HG03575 (cell line): ENCODE data around the gene GLYATL1.

Source experiments
- ATAC-seq: cut with Tn5 transposase; IDR thresholded peaks from one replicate; pipeline ENCODE4 v1.9.1; 2021; ENCODE audit not compliant: unreplicated experiment, insufficient number of reproducible peaks, low FRiP score; ENCODE audit errors: extremely low read depth

GLYATL1 gene, protein sequence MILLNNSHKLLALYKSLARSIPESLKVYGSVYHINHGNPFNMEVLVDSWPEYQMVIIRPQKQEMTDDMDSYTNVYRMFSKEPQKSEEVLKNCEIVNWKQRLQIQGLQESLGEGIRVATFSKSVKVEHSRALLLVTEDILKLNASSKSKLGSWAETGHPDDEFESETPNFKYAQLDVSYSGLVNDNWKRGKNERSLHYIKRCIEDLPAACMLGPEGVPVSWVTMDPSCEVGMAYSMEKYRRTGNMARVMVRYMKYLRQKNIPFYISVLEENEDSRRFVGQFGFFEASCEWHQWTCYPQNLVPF

GRCh38 chr11:58939277-58939676 lies at the start of gene GLYATL1:
Gene GLYATL1 (plus strand): TSS chr11:58939488. CDS start chr11:58947088, 7,600 bp downstream.
- no peak for ATAC-seq

DNA sequence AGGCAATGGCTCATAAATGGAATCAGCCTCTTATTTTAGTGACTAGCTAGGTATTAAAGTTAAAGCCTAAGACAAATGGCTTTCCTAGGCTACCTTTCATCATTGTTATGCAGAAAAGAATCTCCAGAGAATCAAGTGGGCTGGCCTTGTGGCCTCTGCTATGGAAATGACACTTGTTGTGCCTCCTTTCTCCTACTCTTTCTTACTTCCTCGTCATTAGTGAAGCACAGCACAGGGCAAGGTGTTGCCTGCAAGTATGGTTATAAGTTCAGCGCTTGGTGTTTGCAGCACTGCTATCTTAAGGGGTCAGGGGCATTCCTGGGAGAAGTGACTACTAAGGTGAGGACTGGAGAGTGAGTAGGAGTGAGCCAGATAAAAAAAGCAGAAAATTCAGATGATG lies 45.4 kb upstream of the GLYATL1 start:
- ATAC-seq = no peak

GRCh38 chr11:58898106-58898505 lies 41.2 kb upstream of the GLYATL1 start:
- ATAC-seq = no peak

DNA sequence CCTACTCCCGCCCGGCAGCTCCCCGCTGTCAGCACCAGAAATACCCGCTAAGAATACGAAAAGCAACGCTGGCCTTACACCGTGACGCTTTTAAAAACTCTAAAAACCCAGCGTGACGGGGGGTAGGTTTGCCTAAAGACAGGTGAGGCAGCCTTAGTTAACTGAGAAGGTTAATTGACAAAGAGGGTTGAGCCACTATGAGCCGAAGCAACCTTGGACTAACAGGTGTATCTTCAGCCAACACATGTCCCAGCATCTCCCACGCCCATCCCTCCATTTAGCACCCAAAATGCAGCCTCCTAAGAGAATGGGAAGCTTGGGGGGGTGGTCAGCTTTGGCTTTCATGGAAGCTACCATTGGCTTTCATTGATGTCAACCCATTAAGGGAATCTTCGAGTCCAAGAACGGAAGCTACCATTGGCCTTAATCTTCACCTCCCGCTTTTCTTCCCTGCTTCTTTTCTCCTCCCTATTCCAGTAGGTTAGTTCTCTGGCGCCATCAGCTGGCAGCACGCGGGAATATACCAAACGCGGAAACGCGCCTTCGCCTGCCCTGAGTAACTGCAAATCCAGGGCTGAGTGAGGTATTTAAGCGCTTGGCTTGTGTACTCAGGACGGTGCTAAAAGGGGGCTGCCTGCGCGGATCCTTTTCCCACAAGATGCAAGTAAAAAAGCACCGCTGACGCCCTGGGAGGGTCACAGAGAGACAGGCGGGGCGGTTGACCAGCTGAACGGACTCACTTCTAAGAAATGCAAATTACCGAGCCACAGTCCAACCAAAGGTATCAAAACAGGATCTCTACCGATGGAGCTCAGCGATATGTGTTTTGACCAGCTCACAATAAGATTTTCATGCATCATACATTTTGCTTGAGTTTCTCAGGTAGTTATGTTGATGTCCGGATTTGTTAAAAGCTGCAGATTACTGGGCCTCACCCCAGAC lies 38.5 kb upstream of the GLYATL1 start:
- no peak for ATAC-seq

GRCh38 chr11:58902881-58903280 lies 36.4 kb upstream of the GLYATL1 start:
- no peak for ATAC-seq

DNA sequence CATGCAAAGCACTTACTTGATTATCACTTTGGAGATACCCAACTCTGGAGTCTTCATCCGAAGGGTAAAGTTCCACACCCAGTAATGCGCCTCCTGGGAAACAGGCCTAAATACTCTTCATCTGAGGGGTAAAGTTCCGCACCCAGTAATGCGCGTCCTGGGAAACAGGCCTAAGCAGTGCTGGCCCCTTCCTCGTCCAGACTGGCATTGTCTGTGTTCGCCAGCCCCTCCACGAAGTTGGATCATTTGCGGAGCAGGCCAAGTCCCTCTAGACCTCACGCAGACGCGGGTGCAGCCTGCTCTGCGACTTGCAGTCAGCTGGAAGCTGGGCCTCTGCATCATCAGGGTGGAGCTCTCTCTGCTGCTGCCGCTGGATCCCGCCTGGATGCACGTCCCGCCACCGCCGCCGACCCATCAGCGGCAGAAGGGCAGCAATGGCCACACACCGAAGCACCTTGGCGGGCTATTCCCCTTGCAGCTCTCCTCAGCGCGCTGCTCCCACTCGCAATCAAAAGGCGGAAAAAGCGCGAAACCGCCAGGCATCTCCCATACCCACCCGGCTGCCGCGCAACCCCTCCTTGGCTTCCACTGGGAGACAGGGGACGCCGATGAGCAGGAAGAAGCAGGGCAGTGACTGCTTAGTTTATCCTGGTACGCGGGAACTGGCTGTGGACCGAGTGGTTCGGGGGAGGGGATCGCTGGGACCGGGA lies 34.1 kb upstream of the GLYATL1 start:
- no peak for ATAC-seq

- no peak for ATAC-seq
Observed at GRCh38 chr11:58905721-58906547, 33.4 kb upstream of the GLYATL1 start.

GRCh38 chr11:58907780-58908179 lies 31.5 kb upstream of the GLYATL1 start:
- no peak for ATAC-seq

GRCh38 chr11:58912124-58912523 lies 27.2 kb upstream of the GLYATL1 start:
- ATAC-seq = no peak

GRCh38 chr11:58913685-58914084 lies 25.6 kb upstream of the GLYATL1 start:
- no peak for ATAC-seq

GRCh38 chr11:58914821-58915543 lies 24.3 kb upstream of the GLYATL1 start:
- ATAC-seq = no peak

- ATAC-seq = no peak
Observed at GRCh38 chr11:58916637-58917036, 22.7 kb upstream of the GLYATL1 start.

GRCh38 chr11:58917159-58917783 lies 22.0 kb upstream of the GLYATL1 start:
- no peak for ATAC-seq

GRCh38 chr11:58919561-58919960 lies 19.7 kb upstream of the GLYATL1 start:
- ATAC-seq = no peak

DNA sequence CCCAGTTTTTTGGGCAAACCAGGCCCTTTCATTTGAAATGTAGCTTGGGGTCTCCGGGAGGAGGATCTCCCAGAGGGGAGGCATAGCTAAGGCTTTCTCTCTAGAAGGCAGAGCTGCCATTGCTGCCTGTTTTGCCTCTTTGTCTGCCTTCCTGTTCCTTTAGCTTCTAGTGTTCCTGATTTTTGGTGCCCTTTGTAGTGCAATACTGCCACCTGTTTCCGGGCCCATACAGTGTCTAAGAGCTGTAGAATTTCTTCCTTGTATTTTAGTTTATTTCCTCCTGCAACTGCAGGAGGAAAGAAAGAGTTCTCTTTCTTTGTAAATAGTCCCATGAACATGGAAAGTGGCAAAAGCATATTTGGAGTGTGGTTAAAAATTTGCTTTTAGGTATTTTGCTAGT lies 19.3 kb upstream of the GLYATL1 start:
- no peak for ATAC-seq

DNA sequence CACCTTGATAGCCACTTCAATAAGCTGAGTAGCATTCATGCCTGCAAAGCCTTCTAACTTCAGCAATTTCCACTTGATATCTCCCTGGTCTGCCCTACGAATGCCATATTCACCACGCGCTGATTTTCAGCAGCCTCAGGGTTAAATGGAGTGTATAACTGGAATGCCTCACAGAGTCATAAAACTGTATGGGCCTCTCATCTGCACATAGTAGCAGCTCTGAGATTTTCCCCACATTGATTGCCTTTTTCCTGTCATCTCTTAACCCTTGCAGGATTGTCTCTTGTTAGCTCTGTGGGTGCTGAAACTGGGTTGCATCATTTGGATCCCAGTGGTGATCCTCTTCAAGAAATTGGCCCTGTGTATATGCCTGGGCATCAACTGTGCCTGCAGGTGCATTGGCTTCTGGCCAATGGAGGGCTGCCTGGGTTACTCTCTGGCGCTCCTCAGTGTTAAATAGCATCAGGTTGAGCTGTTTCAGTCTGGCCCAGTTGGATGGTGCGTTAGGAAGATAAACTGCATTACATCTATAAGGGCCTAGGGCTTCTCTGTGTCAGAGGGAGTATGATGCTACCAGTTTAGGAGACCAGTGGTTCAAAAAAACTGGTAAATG lies 17.4 kb upstream of the GLYATL1 start:
- ATAC-seq = no peak

DNA sequence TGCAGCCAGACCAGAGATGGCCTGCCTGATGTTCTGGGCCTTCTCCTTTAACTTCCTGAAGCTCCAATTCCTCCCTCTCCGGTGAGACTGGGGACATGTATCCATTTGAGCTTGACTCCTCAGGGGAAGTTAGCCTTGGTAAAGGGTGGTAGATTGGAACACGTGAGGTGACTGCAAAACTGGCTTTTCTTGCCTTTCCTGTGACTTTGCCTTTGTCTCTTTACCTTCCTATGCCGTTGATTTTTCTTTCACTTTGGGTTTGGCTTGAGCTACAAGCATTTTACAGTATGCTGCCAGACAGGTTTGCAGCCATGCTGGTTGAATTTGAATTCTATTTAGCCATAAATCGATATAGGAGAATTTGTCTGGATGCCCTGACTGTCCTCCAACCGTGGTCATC lies 16.8 kb upstream of the GLYATL1 start:
- ATAC-seq = no peak
